HCT116 (cell line): ENCODE measurements around the gene ERBB4. TPM values are rescaled to one million over a fixed set of nuclear protein-coding genes. Genes with fewer than 3 reads are reported as not detected.

Experiments
- ATAC-seq: fragments of 200-7000 bp; cut with Tn5 transposase; 2 replicates; pipeline ENCODE4 v1.9.1; 2020; ENCODE audit warnings: mild to moderate bottlenecking, moderate library complexity
- BruUV-seq: library from RNA; stranded (reverse); fragments of 400-500 nt; replicated peaks from 2 replicates; lab custom pipeline; 2021; lab: Mats Ljungman, UMichigan
- CTCF ChIA-PET: fragments of 300-600 bp; sonication (Branson Sonifier 250); formaldehyde crosslinking; loops from one replicate; lab custom pipeline; 2021; ENCODE audit warnings: antibody characterized with exemption; lab: Charles Lee
- POLR2A ChIA-PET: fragments of 300-600, 350-600 bp; sonication (Branson Sonifier 250); formaldehyde crosslinking; loops from one replicate; lab custom pipeline; 2021; ENCODE audit warnings: antibody characterized with exemption; lab: Charles Lee
- RAD21 ChIA-PET, 2 experiments: fragments of 300-600 bp; sonication (Branson Sonifier 250); formaldehyde crosslinking; loops; one replicate each; lab custom pipeline; 2023; ENCODE audit warnings: low total read pairs in 2 of 2; ENCODE audit not compliant: uncharacterized antibody in 2 of 2, unreplicated experiment in 2 of 2, low non-redundant PET in 1 of 2; lab: Charles Lee
- DNase-seq: peaks from one replicate; pipeline ENCODE4 v3.0.0-alpha.2; 2010; ENCODE audit warnings: low read depth, low spot score
- H2AFZ ChIP-seq: fragments of 200-600 bp; shearing (Covaris generic), sonication (generic); 2 replicates; pipeline ENCODE4 v1.6.1; 2017; ENCODE audit warnings: low read depth, mixed run types, mixed read lengths, antibody characterized with exemption, low read length; ENCODE audit not compliant: poor library complexity, severe bottlenecking
- H3K27ac ChIP-seq: 2 replicates; pipeline ENCODE4 v1.5.1; 2012; ENCODE audit warnings: low read depth, low read length
- H3K27me3 ChIP-seq: fragments of 200-600 bp; sonication (generic); 2 replicates; pipeline ENCODE4 v1.6.1; 2016; ENCODE audit warnings: mixed run types, low read length, mixed read lengths; ENCODE audit not compliant: insufficient read depth
- H3K36me3 ChIP-seq, 2 experiments: fragments of 200-500 bp in 1 of 2; fragments of 200-600 bp in 1 of 2; sonication (Bioruptor generic) in 1 of 2; sonication (generic) in 1 of 2; 2 replicates each; pipeline versions ENCODE4 v1.5.1 to v1.6.1; 2014 to 2016; ENCODE audit warnings: low read length in 2 of 2, inconsistent platforms in 1 of 2, mixed read lengths in 1 of 2, mixed run types in 1 of 2; ENCODE audit not compliant: insufficient read depth in 2 of 2, control insufficient read depth in 1 of 2
- H3K4me1 ChIP-seq, 2 experiments: fragments of 200-600 bp in 1 of 2; sonication (generic) in 1 of 2; 2 replicates each; pipeline versions ENCODE4 v1.5.1 to v1.6.1; 2012 to 2017; ENCODE audit warnings: low read length in 2 of 2, inconsistent platforms in 1 of 2, mild to moderate bottlenecking in 1 of 2, mixed read lengths in 1 of 2, mixed run types in 1 of 2, moderate library complexity in 1 of 2; ENCODE audit not compliant: insufficient read depth in 2 of 2, control insufficient read depth in 1 of 2
- H3K4me2 ChIP-seq: fragments of 200-600 bp; sonication (generic); 2 replicates; pipeline ENCODE4 v1.6.1; 2017; ENCODE audit warnings: mixed run types, low read length, mixed read lengths
- H3K4me3 ChIP-seq, 2 experiments: fragments of 200-600 bp in 1 of 2; sonication (generic) in 1 of 2; replicated peaks in 1 of 2; 2 replicates each; pipeline ENCODE4 v1.5.1; 2011 to 2016; ENCODE audit warnings: low read length in 2 of 2, control low read depth in 1 of 2, low read depth in 1 of 2, mild to moderate bottlenecking in 1 of 2, mixed read lengths in 1 of 2, mixed run types in 1 of 2
- H3K79me2 ChIP-seq: fragments of 200-600 bp; sonication (generic); 2 replicates; pipeline ENCODE4 v1.6.1; 2017; ENCODE audit warnings: mild to moderate bottlenecking, mixed run types, low read length, moderate library complexity, mixed read lengths; ENCODE audit not compliant: insufficient read depth
- H3K9ac ChIP-seq: fragments of 200-600 bp; sonication (generic); 2 replicates; pipeline ENCODE4 v1.6.1; 2016; ENCODE audit warnings: low read length, mixed read lengths
- H3K9me2 ChIP-seq: fragments of 200-600 bp; sonication (generic), shearing (Covaris generic); 2 replicates; pipeline ENCODE4 v1.6.1; 2017; ENCODE audit warnings: mixed run types, mild to moderate bottlenecking, moderate library complexity; ENCODE audit not compliant: insufficient read depth
- H3K9me3 ChIP-seq, 2 experiments: fragments of 200-500 bp in 1 of 2; fragments of 200-600 bp in 1 of 2; sonication (Bioruptor generic) in 1 of 2; sonication (generic) in 1 of 2; 2 replicates each; pipeline ENCODE4 v1.6.1; 2014 to 2017; ENCODE audit warnings: low read length in 2 of 2, mixed read lengths in 2 of 2, inconsistent platforms in 1 of 2, low read depth in 1 of 2, mild to moderate bottlenecking in 1 of 2, mixed run types in 1 of 2, moderate library complexity in 1 of 2; ENCODE audit not compliant: control insufficient read depth in 1 of 2, insufficient read depth in 1 of 2
- H4K20me1 ChIP-seq: fragments of 200-600 bp; sonication (generic), shearing (Covaris generic); 2 replicates; pipeline ENCODE4 v1.6.1; 2017; ENCODE audit warnings: mixed run types, mild to moderate bottlenecking, moderate library complexity; ENCODE audit not compliant: insufficient read depth
- CBX3 ChIP-seq: IDR thresholded peaks from 2 replicates; pipeline ENCODE4 v1.6.1; 2012; ENCODE audit warnings: low read depth
- CEBPB ChIP-seq: IDR thresholded peaks from 2 replicates; pipeline ENCODE4 v1.6.1; 2012; ENCODE audit warnings: low read depth
- EGR1 ChIP-seq: IDR thresholded peaks from 2 replicates; pipeline ENCODE4 v1.6.1; 2012; ENCODE audit warnings: low read depth
- ELF1 ChIP-seq: IDR thresholded peaks from 2 replicates; pipeline ENCODE4 v1.6.1; 2012; ENCODE audit warnings: low read depth, borderline replicate concordance
- EZH2 ChIP-seq: fragments of 200-600 bp; sonication (generic); IDR thresholded peaks from 2 replicates; pipeline ENCODE4 v1.6.1; 2017; ENCODE audit warnings: antibody characterized with exemption, mixed run types
- EZH2phosphoT487 ChIP-seq: fragments of 200-600 bp; IDR thresholded peaks from 2 replicates; pipeline ENCODE4 v1.6.1; 2018; ENCODE audit warnings: antibody characterized with exemption, borderline replicate concordance
- FOSL1 ChIP-seq: IDR thresholded peaks from 2 replicates; pipeline ENCODE4 v1.6.1; 2012; ENCODE audit warnings: low read depth
- JUND ChIP-seq: IDR thresholded peaks from 2 replicates; pipeline ENCODE4 v1.6.1; 2012
- POLR2AphosphoS5 ChIP-seq: IDR thresholded peaks from 2 replicates; pipeline ENCODE4 v1.6.1; 2011; ENCODE audit warnings: mild to moderate bottlenecking, low read depth, low read length, moderate library complexity
- RAD21 ChIP-seq: IDR thresholded peaks from 2 replicates; pipeline ENCODE4 v1.6.1; 2012; ENCODE audit warnings: low read depth, mild to moderate bottlenecking
- SIN3A ChIP-seq: IDR thresholded peaks from 2 replicates; pipeline ENCODE4 v1.6.1; 2012; ENCODE audit warnings: low read depth
- SP1 ChIP-seq: IDR thresholded peaks from 2 replicates; pipeline ENCODE4 v1.6.1; 2012; ENCODE audit warnings: low read depth
- SRF ChIP-seq: IDR thresholded peaks from 2 replicates; pipeline ENCODE4 v1.6.1; 2012; ENCODE audit warnings: low read depth
- TCF7L2 ChIP-seq: IDR thresholded peaks from 2 replicates; pipeline ENCODE4 v1.7.0; 2011; ENCODE audit warnings: borderline replicate concordance, inconsistent platforms; ENCODE audit not compliant: insufficient read depth, insufficient read length; ENCODE audit errors: extremely low read depth
- ZFX ChIP-seq: fragments of 450-650 bp; IDR thresholded peaks from 2 replicates; pipeline ENCODE4 v1.6.1; 2017
- ZNF274 ChIP-seq: fragments of 200-500 bp; sonication (Bioruptor generic); IDR thresholded peaks from 2 replicates; pipeline ENCODE4 v1.6.1; 2014; ENCODE audit warnings: mild to moderate bottlenecking, low read depth, low read length, inconsistent platforms
- intact Hi-C: fragments of 100-400 bp; cut with micrococcal nuclease; formaldehyde crosslinking; loops from 2 replicates; pipeline ENCODE4 v1.10.0; 2022
- total RNA-seq: library from RNA; stranded (reverse); gene quantifications from one replicate; pipeline ENCODE4 v1.2.1, GENCODE V29; 2021; ENCODE audit not compliant: unreplicated experiment
- TF ChIP-seq, protein P1 (sequence below): IDR thresholded peaks from 2 replicates; pipeline ENCODE4 v1.6.1; 2012
- TF ChIP-seq, protein P2 (sequence below): IDR thresholded peaks from 2 replicates; pipeline ENCODE4 v1.6.1; 2011; ENCODE audit warnings: mild to moderate bottlenecking, low read length, moderate library complexity; ENCODE audit not compliant: insufficient replicate concordance; ENCODE audit errors: extremely low read depth
- TF ChIP-seq, protein P3 (sequence below): IDR thresholded peaks from 2 replicates; pipeline ENCODE4 v1.6.1; 2012; ENCODE audit warnings: low read depth
- TF ChIP-seq, protein P4 (sequence below): IDR thresholded peaks from 2 replicates; pipeline ENCODE4 v1.6.1; 2012

The ERBB4 gene
- total RNA-seq, 1 experiment from 2014 or later, result 0.10 TPM

DNA sequence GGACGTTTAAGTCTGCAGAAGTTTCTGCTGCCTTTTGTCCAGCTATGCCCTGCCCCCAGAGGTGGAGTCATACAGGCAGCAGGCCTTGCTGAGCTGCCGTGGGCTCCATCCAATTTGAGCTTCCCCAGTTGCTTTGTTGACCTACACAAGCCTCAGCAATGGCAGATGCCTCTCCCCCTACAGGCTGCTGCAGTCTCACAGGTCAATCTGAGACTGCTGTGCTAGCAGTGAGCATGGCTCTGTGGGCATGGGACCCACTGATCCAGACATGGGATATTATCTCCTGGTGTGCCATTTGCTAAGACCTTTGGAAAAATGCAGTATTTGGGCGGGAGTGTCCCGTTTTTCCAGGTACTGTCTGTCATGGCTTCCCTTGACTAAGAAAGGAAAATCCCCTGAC is 726.0 kb downstream of the ERBB4 start (continued):
- no peak for TF ChIP-seq SRF
- TF ChIP-seq RAD21, result no peak

DNA sequence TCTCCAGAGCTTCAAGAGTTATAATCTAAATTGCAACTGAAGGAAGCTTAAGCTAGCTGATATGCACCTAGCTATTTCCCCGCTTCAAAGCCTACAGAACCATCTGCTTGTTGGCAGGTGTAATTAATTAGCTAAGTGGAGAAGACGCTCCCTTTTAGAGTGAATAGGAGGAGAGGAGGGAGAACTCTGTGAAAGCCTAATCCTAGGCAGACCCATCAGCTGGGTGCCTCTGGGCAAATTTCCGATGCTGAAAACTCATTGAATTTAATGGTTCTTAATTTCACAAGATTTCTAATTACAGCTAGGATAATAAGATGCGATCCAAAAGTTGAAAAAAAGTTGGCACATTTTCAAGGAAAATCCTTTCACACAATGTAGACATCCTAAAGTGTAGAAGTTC is 735.9 kb downstream of the ERBB4 start:
- Histone ChIP-seq H3K9me3 (no peaks in the 10 kb centered on the region), H3K9ac (no peak overlapping the region), H3K36me3 (no peaks in the 10 kb centered on the region), H3K79me2 (no peaks in the 10 kb centered on the region), H4K20me1 (no peaks in the 10 kb centered on the region), H3K4me1 (no peaks in the 10 kb centered on the region), H3K9me2 (no peaks in the 10 kb centered on the region), H3K27ac (no peak overlapping the region), H3K27me3 (no peaks in the 10 kb centered on the region)
- ATAC-seq (no peak), DNase-seq (no peak)
- intact Hi-C loops, result no loop called here
- no TSS peak for BruUV-seq
- ChIA-PET CTCF (no interaction called here), POLR2A (no interaction called here), RAD21 (no interaction called here)
- TF ChIP-seq, protein P1, sequence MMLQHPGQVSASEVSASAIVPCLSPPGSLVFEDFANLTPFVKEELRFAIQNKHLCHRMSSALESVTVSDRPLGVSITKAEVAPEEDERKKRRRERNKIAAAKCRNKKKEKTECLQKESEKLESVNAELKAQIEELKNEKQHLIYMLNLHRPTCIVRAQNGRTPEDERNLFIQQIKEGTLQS, result no peak
- TF ChIP-seq SP1, result no peak
- no peak for TF ChIP-seq JUND
- TF ChIP-seq EGR1, result no peak
- no peak for TF ChIP-seq ELF1
- TF ChIP-seq ZFX, result no peak
- no peak for TF ChIP-seq EZH2
- TF ChIP-seq, protein P2, sequence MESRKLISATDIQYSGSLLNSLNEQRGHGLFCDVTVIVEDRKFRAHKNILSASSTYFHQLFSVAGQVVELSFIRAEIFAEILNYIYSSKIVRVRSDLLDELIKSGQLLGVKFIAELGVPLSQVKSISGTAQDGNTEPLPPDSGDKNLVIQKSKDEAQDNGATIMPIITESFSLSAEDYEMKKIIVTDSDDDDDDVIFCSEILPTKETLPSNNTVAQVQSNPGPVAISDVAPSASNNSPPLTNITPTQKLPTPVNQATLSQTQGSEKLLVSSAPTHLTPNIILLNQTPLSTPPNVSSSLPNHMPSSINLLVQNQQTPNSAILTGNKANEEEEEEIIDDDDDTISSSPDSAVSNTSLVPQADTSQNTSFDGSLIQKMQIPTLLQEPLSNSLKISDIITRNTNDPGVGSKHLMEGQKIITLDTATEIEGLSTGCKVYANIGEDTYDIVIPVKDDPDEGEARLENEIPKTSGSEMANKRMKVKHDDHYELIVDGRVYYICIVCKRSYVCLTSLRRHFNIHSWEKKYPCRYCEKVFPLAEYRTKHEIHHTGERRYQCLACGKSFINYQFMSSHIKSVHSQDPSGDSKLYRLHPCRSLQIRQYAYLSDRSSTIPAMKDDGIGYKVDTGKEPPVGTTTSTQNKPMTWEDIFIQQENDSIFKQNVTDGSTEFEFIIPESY, result no peak
- no peak for TF ChIP-seq TCF7L2
- TF ChIP-seq FOSL1, result no peak
- TF ChIP-seq CEBPB, result no peak
- no peak for TF ChIP-seq SRF
- TF ChIP-seq EZH2phosphoT487, result no peak
- TF ChIP-seq RAD21, result no peak
- TF ChIP-seq, protein P3, sequence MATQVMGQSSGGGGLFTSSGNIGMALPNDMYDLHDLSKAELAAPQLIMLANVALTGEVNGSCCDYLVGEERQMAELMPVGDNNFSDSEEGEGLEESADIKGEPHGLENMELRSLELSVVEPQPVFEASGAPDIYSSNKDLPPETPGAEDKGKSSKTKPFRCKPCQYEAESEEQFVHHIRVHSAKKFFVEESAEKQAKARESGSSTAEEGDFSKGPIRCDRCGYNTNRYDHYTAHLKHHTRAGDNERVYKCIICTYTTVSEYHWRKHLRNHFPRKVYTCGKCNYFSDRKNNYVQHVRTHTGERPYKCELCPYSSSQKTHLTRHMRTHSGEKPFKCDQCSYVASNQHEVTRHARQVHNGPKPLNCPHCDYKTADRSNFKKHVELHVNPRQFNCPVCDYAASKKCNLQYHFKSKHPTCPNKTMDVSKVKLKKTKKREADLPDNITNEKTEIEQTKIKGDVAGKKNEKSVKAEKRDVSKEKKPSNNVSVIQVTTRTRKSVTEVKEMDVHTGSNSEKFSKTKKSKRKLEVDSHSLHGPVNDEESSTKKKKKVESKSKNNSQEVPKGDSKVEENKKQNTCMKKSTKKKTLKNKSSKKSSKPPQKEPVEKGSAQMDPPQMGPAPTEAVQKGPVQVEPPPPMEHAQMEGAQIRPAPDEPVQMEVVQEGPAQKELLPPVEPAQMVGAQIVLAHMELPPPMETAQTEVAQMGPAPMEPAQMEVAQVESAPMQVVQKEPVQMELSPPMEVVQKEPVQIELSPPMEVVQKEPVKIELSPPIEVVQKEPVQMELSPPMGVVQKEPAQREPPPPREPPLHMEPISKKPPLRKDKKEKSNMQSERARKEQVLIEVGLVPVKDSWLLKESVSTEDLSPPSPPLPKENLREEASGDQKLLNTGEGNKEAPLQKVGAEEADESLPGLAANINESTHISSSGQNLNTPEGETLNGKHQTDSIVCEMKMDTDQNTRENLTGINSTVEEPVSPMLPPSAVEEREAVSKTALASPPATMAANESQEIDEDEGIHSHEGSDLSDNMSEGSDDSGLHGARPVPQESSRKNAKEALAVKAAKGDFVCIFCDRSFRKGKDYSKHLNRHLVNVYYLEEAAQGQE, result no peak
- TF ChIP-seq POLR2AphosphoS5, result no peak
- TF ChIP-seq SIN3A, result no peak
- TF ChIP-seq CBX3, result no peak
- no peak for TF ChIP-seq ZNF274
- TF ChIP-seq, protein P4, sequence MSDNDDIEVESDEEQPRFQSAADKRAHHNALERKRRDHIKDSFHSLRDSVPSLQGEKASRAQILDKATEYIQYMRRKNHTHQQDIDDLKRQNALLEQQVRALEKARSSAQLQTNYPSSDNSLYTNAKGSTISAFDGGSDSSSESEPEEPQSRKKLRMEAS, result no peak
- TF ChIP-seq, all 23 proteins: peak for 0
- no peak overlapping the region for H3K4me2 ChIP-seq
- H3K4me3 ChIP-seq, result no peak overlapping the region
- no peak overlapping the region for H2AFZ ChIP-seq
